Transverse colon (tissue), 4 donors: ENCODE results near the gene KCNMB1. TPM values are rescaled to one million over a fixed set of nuclear protein-coding genes. Genes with fewer than 3 reads are reported as not detected.

Experiments used
- DNase-seq: peaks from one replicate; pipeline ENCODE4 v3.0.0-alpha.2; 2019
- H3K27ac ChIP-seq, 4 donors: fragments of 200-600 bp; sonication (generic); 2 replicates each; pipeline ENCODE4 v1.5.1; 2016 to 2018; ENCODE audit warnings: inconsistent platforms in 4 of 4
- H3K27me3 ChIP-seq: fragments of 200-600 bp; sonication (generic); 2 replicates; pipeline ENCODE4 v1.5.1; 2017; ENCODE audit warnings: inconsistent platforms
- H3K36me3 ChIP-seq, 4 donors: fragments of 200-600 bp; sonication (generic); 2 replicates each; pipeline ENCODE4 v1.5.1; 2017 to 2019; ENCODE audit warnings: inconsistent platforms in 4 of 4
- H3K4me1 ChIP-seq, 4 donors: fragments of 200-600 bp; sonication (generic); 2 replicates each; pipeline ENCODE4 v1.5.1; 2017 to 2020; ENCODE audit warnings: inconsistent platforms in 4 of 4
- H3K4me3 ChIP-seq, 4 donors: fragments of 200-600 bp; sonication (generic); 1 replicate in 1 of 4; 2 replicates in 3 of 4; pipeline versions ENCODE4 v1.5.1 to v1.6.1; 2017 to 2019; ENCODE audit warnings: inconsistent platforms in 4 of 4
- H3K9me3 ChIP-seq, 2 donors: fragments of 200-600 bp; sonication (generic); 2 replicates each; pipeline ENCODE4 v1.5.1; 2017 to 2019; ENCODE audit warnings: inconsistent platforms in 2 of 2
- CTCF ChIP-seq, 5 experiments: fragments of 200-600 bp in 3 of 5; fragments of 450-650 bp in 2 of 5; sonication (generic) in 3 of 5; IDR thresholded peaks; 1 replicate in 2 of 5; 2 replicates in 3 of 5; pipeline ENCODE4 v1.5.1; 2016 to 2017; ENCODE audit warnings: antibody characterized with exemption in 5 of 5, inconsistent platforms in 3 of 5, mild to moderate bottlenecking in 2 of 5, moderate library complexity in 1 of 5
- EP300 ChIP-seq: sonication (generic); formaldehyde crosslinking; IDR thresholded peaks from one replicate; pipeline ENCODE4 v1.6.1; 2017; ENCODE audit warnings: antibody characterized with exemption, low read depth
- POLR2A ChIP-seq: fragments of 450-650 bp; IDR thresholded peaks from one replicate; pipeline ENCODE4 v1.6.1; 2016; ENCODE audit warnings: antibody characterized with exemption, mild to moderate bottlenecking, moderate library complexity
- POLR2AphosphoS5 ChIP-seq, 3 donors: sonication (generic); formaldehyde crosslinking; IDR thresholded peaks; one replicate each; pipeline ENCODE4 v1.6.1; 2016; ENCODE audit warnings: antibody characterized with exemption in 3 of 3
- WGBS, 2 donors: methylation state at CpG; one replicate each; pipeline ENCODE4 v1.1.5; 2018; ENCODE audit warnings: low coverage in 1 of 2; 5-methylcytosine and 5-hydroxymethylcytosine counted together
- in situ Hi-C, 4 donors: fragments of 200-750 bp; cut with MboI; loops; one replicate each; pipeline versions ENCODE4 v1.15.0 to v1.15.1; 2017; ENCODE audit warnings: low sequenced_read_pairs in 3 of 4, low pct_ligation_motif_present in 1 of 4, low pct_unique_long_range_greater_than_20kb in 1 of 4
- intact Hi-C: fragments of 100-400 bp; cut with DNase I; formaldehyde crosslinking; loops from one replicate; pipeline ENCODE4 v1.15.1; 2023; ENCODE audit warnings: low total_unique reads
- total RNA-seq, 4 donors: library from RNA; depleted of rRNA; stranded (reverse); fragments of >200 nt; gene quantifications; one replicate each; pipeline ENCODE4 v1.1.0, GENCODE V29; 2016

The KCNMB1 gene
- total RNA-seq, 4 donors from 2014 or later = 6.0 to 17.2 (median 8.0) TPM

- in situ Hi-C loops = loop anchor here in 3 of 4 donors (10.0 to 25.0 kb wide), 2 partner anchors 149 to 186 kb away; no protein-coding TSS in a partner anchor
- no peak for TF ChIP-seq EP300
- TF ChIP-seq POLR2A = no peak
- TF ChIP-seq CTCF (IDR thresholded peaks at IDR 0.05) = no peak
- TF ChIP-seq POLR2AphosphoS5 (IDR thresholded peaks at IDR 0.05) = no peak
- H3K4me1 ChIP-seq = no peaks in the 10 kb centered on the region
Measured at GRCh38 chr5:170411100-170411499, 21.9 kb upstream of the KCNMB1 start.

GRCh38 chr5:170410401-170410800 is 21.2 kb upstream of the KCNMB1 start:
- intact Hi-C loops (loop anchor here (5.0 kb wide), 1 partner anchor 928 kb away; no protein-coding TSS in a partner anchor), in situ Hi-C loops (loop anchor here in 3 of 4 donors (10.0 to 25.0 kb wide), 2 partner anchors 148 to 186 kb away; no protein-coding TSS in a partner anchor)
- TF ChIP-seq POLR2A (no peak), CTCF (IDR thresholded peaks at IDR 0.05) (no peak), EP300 (no peak), POLR2AphosphoS5 (IDR thresholded peaks at IDR 0.05) (no peak)
- no peaks in the 10 kb centered on the region for H3K27me3 ChIP-seq
- DNase-seq = no peak
- H3K36me3 ChIP-seq = no peaks in the 10 kb centered on the region
- no peaks in the 10 kb centered on the region for H3K9me3 ChIP-seq
- 79 to 100% methylated on average over 2 of the region's 2 CpGs for WGBS, 2 donors
- no peak overlapping the region for H3K27ac ChIP-seq
- no peaks in the 10 kb centered on the region for H3K4me1 ChIP-seq
- no peak overlapping the region for H3K4me3 ChIP-seq

More at GRCh38 chr5:170411100-170411499, 21.9 kb upstream of the KCNMB1 start:
- no peaks in the 10 kb centered on the region for H3K36me3 ChIP-seq
- H3K27me3 ChIP-seq = no peaks in the 10 kb centered on the region
- DNase-seq = no peak
- intact Hi-C loops = loop anchor here (5.0 kb wide), 1 partner anchor 929 kb away; no protein-coding TSS in a partner anchor
- no peak overlapping the region for H3K27ac ChIP-seq
- no peaks in the 10 kb centered on the region for H3K9me3 ChIP-seq
- 72% methylated on average over 3 of the region's 3 CpGs; no CpG with 5 or more reads in 1 of the 2 donors for WGBS, 2 donors
- H3K4me3 ChIP-seq = no peak overlapping the region

GRCh38 chr5:170408877-170409660 is 19.9 kb upstream of the KCNMB1 start:
- WGBS, 2 donors = 76 to 80% methylated on average over 1 to 5 of the region's 7 CpGs
- H3K4me1 ChIP-seq = no peaks in the 10 kb centered on the region
- TF ChIP-seq CTCF (IDR thresholded peaks at IDR 0.05) (no peak), POLR2AphosphoS5 (IDR thresholded peaks at IDR 0.05) (no peak), EP300 (no peak), POLR2A (no peak)
- H3K27me3 ChIP-seq = no peaks in the 10 kb centered on the region
- in situ Hi-C loops (loop anchor here in 2 of 4 donors (25.0 kb wide), 1 partner anchor 147 kb away; no protein-coding TSS in a partner anchor), intact Hi-C loops (no loop called here)
- H3K9me3 ChIP-seq = no peaks in the 10 kb centered on the region
- H3K36me3 ChIP-seq = no peaks in the 10 kb centered on the region
- no peak for DNase-seq
- no peak overlapping the region for H3K27ac ChIP-seq
- H3K4me3 ChIP-seq = no peak overlapping the region

GRCh38 chr5:170408226-170408625 is 19.1 kb upstream of the KCNMB1 start:
- no peak for TF ChIP-seq EP300
- TF ChIP-seq POLR2A = no peak
- no peak for TF ChIP-seq CTCF (IDR thresholded peaks at IDR 0.05)
- TF ChIP-seq POLR2AphosphoS5 (IDR thresholded peaks at IDR 0.05) = no peak
- Histone ChIP-seq H3K36me3 (no peaks in the 10 kb centered on the region), H3K4me1 (no peaks in the 10 kb centered on the region), H3K27me3 (no peaks in the 10 kb centered on the region), H3K27ac (no peak overlapping the region), H3K9me3 (no peaks in the 10 kb centered on the region), H3K4me3 (no peak overlapping the region)
- in situ Hi-C loops = loop anchor here in 2 of 4 donors (25.0 kb wide), 1 partner anchor 146 kb away; no protein-coding TSS in a partner anchor
- intact Hi-C loops = no loop called here
- no peak for DNase-seq
- 25 to 40% methylated on average over 1 to 6 of the region's 6 CpGs for WGBS, 2 donors
